K562 (cell line): ENCODE results near the gene CSTPP1.

Source experiments
- BHLHE40 ChIP-seq: IDR thresholded peaks from 2 replicates; pipeline ENCODE4 v1.6.1; 2011; ENCODE audit warnings: low read length, improper control_type of control experiment
- CBX2 ChIP-seq: fragments of 200-600 bp; sonication (generic); IDR thresholded peaks from one replicate; pipeline ENCODE4 v1.6.1; 2012; ENCODE audit warnings: mild to moderate bottlenecking, low read length, inconsistent platforms; ENCODE audit not compliant: insufficient read depth, poor library complexity, severe bottlenecking
- IRF2 ChIP-seq: sonication (generic); formaldehyde crosslinking; IDR thresholded peaks from 2 replicates; pipeline ENCODE4 v1.8.1; 2022; ENCODE audit warnings: mild to moderate bottlenecking, missing genetic modification reagents
- KDM2B ChIP-seq: fragments of 250-450 bp; sonication (Bioruptor Pico); IDR thresholded peaks from 2 replicates; pipeline ENCODE4 v1.8.0; 2021; ENCODE audit warnings: mild to moderate bottlenecking, moderate library complexity
- LEF1 ChIP-seq: fragments of 450-650 bp; IDR thresholded peaks from 2 replicates; pipeline ENCODE4 v1.6.1; 2016; ENCODE audit warnings: mild to moderate bottlenecking
- MEF2A ChIP-seq: IDR thresholded peaks from 2 replicates; pipeline ENCODE4 v1.6.1; 2011; ENCODE audit warnings: low read depth, mild to moderate bottlenecking, low read length, moderate library complexity; ENCODE audit not compliant: control insufficient read depth
- MYC ChIP-seq, 2 experiments: fragments of 250-450 bp in 1 of 2; sonication (Bioruptor Pico) in 1 of 2; IDR thresholded peaks; 2 replicates each; pipeline versions ENCODE4 v1.5.1 to v1.6.1; 2012 to 2021; ENCODE audit warnings: low read depth in 2 of 2, borderline replicate concordance in 1 of 2, improper control_type of control experiment in 1 of 2, low read length in 1 of 2, mild to moderate bottlenecking in 1 of 2, moderate library complexity in 1 of 2
- NCOR1 ChIP-seq: fragments of 450-650 bp; IDR thresholded peaks from 2 replicates; pipeline ENCODE4 v1.6.1; 2016; ENCODE audit warnings: mild to moderate bottlenecking, moderate library complexity
- TCF7L2 ChIP-seq: fragments of 150-350 bp; IDR thresholded peaks from 2 replicates; pipeline ENCODE4 v1.6.1; 2016; ENCODE audit warnings: low read depth, mild to moderate bottlenecking, low read length, moderate library complexity
- TFAM ChIP-seq: fragments of 250-450 bp; sonication (Bioruptor Pico); conservative IDR thresholded peaks from 2 replicates; pipeline ENCODE4 v1.5.0; 2021; ENCODE audit warnings: mild to moderate bottlenecking, moderate library complexity
- ZBTB43 ChIP-seq: sonication (generic); formaldehyde crosslinking; IDR thresholded peaks from 2 replicates; pipeline ENCODE4 v1.8.0; 2023; ENCODE audit warnings: mild to moderate bottlenecking, missing genetic modification reagents

GRCh38 chr11:47139878-47140277 is 203.3 kb downstream of the CSTPP1 start:
- no peak for TF ChIP-seq BHLHE40
- no peak for TF ChIP-seq CBX2
- TF ChIP-seq MEF2A = no peak
- no peak for TF ChIP-seq TFAM (CRISPR knock-in tag)
- TF ChIP-seq NCOR1 = no peak
- TF ChIP-seq LEF1 = no peak
- no peak for TF ChIP-seq IRF2 (CRISPR knock-in tag)
- TF ChIP-seq ZBTB43 (CRISPR knock-in tag) = no peak
- TF ChIP-seq TCF7L2 = no peak
- no peak for TF ChIP-seq KDM2B (CRISPR knock-in tag)
- TF ChIP-seq MYC (IDR thresholded peaks at IDR 0.05; ENCODE audit: low read depth, low read length) = no peak
- no peak for TF ChIP-seq MYC (CRISPR knock-in tag; IDR thresholded peaks at IDR 0.05; ENCODE audit: borderline replicate concordance, low read depth)
